Peyer's patch (tissue), 4 donors: ENCODE results near the gene AFF2. TPM values are rescaled to one million over a fixed set of nuclear protein-coding genes. Genes with fewer than 3 reads are reported as not detected.
"Not testable (repeated sequence)": the region's sequence is repeated elsewhere in the genome, so short reads cannot be mapped to it uniquely, and the experiment has no call there.

ENCODE experiments used
- DNase-seq, 3 donors: peaks; one replicate each; pipeline ENCODE4 v3.0.0-alpha.2; 2017 to 2019
- H3K27ac ChIP-seq, 4 donors: fragments of 200-600 bp; sonication (generic); one replicate each; pipeline ENCODE4 v1.5.1; 2016 to 2019
- H3K27me3 ChIP-seq, 2 donors: fragments of 200-600 bp; sonication (generic); one replicate each; pipeline ENCODE4 v1.5.1; 2019
- H3K36me3 ChIP-seq, 3 donors: fragments of 200-600 bp; sonication (generic); one replicate each; pipeline ENCODE4 v1.5.1; 2016 to 2019
- H3K4me1 ChIP-seq, 4 donors: fragments of 200-600 bp; sonication (generic); one replicate each; pipeline ENCODE4 v1.5.1; 2016 to 2019
- H3K4me3 ChIP-seq, 4 donors: fragments of 200-600 bp; sonication (generic); 1 replicate in 3 of 4; 2 replicates in 1 of 4; pipeline ENCODE4 v1.5.1; 2016 to 2019; ENCODE audit warnings: mild to moderate bottlenecking in 1 of 4
- H3K9me3 ChIP-seq, 4 donors: fragments of 200-600 bp; sonication (generic); one replicate each; pipeline ENCODE4 v1.5.1; 2016 to 2019; ENCODE audit warnings: mild to moderate bottlenecking in 1 of 4
- POLR2A ChIP-seq, 2 donors: fragments of 450-650 bp; IDR thresholded peaks; one replicate each; pipeline ENCODE4 v1.5.1; 2017; ENCODE audit warnings: antibody characterized with exemption in 2 of 2, mild to moderate bottlenecking in 2 of 2, moderate library complexity in 2 of 2
- total RNA-seq, 4 donors: library from RNA; depleted of rRNA; stranded (reverse); fragments of >200 nt; gene quantifications; one replicate each; pipeline ENCODE4 v1.1.0, GENCODE V29; 2016
- TF ChIP-seq, protein P1 (sequence below), 6 experiments: fragments of 450-650 bp in 4 of 6; fragments of 200-600 bp in 2 of 6; sonication (generic) in 1 of 6; IDR thresholded peaks; one replicate each; pipeline ENCODE4 v1.5.1; 2017 to 2019; ENCODE audit warnings: antibody characterized with exemption in 6 of 6, mild to moderate bottlenecking in 3 of 6, moderate library complexity in 1 of 6

Gene AFF2
- total RNA-seq, 4 donors from 2014 or later = 0.18 to 2.5 (median 1.9) TPM; not detected in 1

DNA sequence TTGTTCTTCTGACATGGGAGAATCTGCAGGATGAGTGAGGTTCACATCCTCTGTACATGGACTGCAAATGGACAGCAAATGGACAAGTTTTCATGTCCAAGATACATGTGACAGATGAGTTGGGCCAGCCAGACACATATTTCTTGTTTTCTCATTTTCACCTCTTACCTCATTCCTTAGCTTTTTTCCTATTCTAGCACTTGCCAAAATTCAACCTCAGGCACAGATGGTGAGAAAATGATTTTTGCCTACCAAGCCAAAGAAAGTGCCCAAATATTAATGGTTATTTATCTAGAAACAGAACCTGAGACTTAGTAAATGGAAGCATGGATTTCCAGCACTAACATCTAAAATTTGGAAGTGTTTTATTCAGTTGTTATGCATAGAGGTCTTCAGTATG, 402.2 kb downstream of the AFF2 start:
- H3K27ac ChIP-seq = no peak overlapping the region
- H3K4me1 ChIP-seq = no peaks in the 10 kb centered on the region
- no peaks in the 10 kb centered on the region for H3K9me3 ChIP-seq
- H3K27me3 ChIP-seq = no peaks in the 10 kb centered on the region
- no peaks in the 10 kb centered on the region for H3K36me3 ChIP-seq
- DNase-seq = no peak
- TF ChIP-seq POLR2A (IDR thresholded peaks at IDR 0.05) = no peak
- TF ChIP-seq, protein P1, sequence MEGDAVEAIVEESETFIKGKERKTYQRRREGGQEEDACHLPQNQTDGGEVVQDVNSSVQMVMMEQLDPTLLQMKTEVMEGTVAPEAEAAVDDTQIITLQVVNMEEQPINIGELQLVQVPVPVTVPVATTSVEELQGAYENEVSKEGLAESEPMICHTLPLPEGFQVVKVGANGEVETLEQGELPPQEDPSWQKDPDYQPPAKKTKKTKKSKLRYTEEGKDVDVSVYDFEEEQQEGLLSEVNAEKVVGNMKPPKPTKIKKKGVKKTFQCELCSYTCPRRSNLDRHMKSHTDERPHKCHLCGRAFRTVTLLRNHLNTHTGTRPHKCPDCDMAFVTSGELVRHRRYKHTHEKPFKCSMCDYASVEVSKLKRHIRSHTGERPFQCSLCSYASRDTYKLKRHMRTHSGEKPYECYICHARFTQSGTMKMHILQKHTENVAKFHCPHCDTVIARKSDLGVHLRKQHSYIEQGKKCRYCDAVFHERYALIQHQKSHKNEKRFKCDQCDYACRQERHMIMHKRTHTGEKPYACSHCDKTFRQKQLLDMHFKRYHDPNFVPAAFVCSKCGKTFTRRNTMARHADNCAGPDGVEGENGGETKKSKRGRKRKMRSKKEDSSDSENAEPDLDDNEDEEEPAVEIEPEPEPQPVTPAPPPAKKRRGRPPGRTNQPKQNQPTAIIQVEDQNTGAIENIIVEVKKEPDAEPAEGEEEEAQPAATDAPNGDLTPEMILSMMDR (IDR thresholded peaks at IDR 0.05) = no peak
- no peak overlapping the region for H3K4me3 ChIP-seq

- TF ChIP-seq, protein P1 (IDR thresholded peaks at IDR 0.05) = no peak
- TF ChIP-seq POLR2A (IDR thresholded peaks at IDR 0.05) = no peak
- Histone ChIP-seq H3K36me3 (no peaks in the 10 kb centered on the region), H3K4me1 (no peaks in the 10 kb centered on the region), H3K27me3 (no peaks in the 10 kb centered on the region), H3K9me3 (no peaks in the 10 kb centered on the region), H3K4me3 (no peak overlapping the region), H3K27ac (no peak overlapping the region)
- no peak for DNase-seq
These were observed 402.8 kb downstream of the AFF2 start for GRCh38 chrX:148903176-148903575.

GRCh38 chrX:148904421-148905111, 404.1 kb downstream of the AFF2 start:
- Histone ChIP-seq H3K27ac (no peak overlapping the region), H3K4me3 (no peak overlapping the region), H3K36me3 (no peaks in the 10 kb centered on the region), H3K9me3 (no peaks in the 10 kb centered on the region), H3K4me1 (no peaks in the 10 kb centered on the region), H3K27me3 (no peaks in the 10 kb centered on the region)
- TF ChIP-seq POLR2A (IDR thresholded peaks at IDR 0.05) = no peak
- TF ChIP-seq, protein P1 (IDR thresholded peaks at IDR 0.05) = no peak
- no peak for DNase-seq

GRCh38 chrX:148905400-148905799, 405.0 kb downstream of the AFF2 start:
- DNase-seq = no peak
- Histone ChIP-seq H3K9me3 (no peaks in the 10 kb centered on the region), H3K4me3 (no peak overlapping the region), H3K4me1 (no peaks in the 10 kb centered on the region), H3K27me3 (no peaks in the 10 kb centered on the region), H3K36me3 (no peaks in the 10 kb centered on the region), H3K27ac (no peak overlapping the region)
- TF ChIP-seq, protein P1 (IDR thresholded peaks at IDR 0.05) = no peak
- no peak for TF ChIP-seq POLR2A (IDR thresholded peaks at IDR 0.05)

DNA sequence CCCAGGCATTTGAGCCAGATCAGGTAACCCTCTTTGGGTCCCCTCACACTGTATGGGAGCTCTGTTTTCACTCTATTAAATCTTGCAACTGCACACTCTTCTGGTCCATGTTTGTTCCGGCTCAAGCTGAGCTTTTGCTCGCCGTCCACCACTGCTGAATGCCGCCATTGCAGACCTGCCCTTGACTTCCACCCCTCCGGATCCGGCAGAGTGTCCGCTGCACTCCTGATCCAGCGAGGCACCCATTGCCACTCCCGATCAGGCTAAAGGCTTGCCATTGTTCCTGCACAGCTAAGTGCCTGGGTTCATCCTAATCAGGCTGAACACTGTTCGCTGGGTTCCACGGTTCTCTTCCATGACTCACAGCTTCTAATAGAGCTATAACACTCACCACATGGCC, 406.2 kb downstream of the AFF2 start:
- H3K4me1 ChIP-seq, H3K27ac ChIP-seq, H3K27me3 ChIP-seq, H3K9me3 ChIP-seq, H3K36me3 ChIP-seq, DNase-seq, H3K4me3 ChIP-seq: not testable (repeated sequence)

DNA sequence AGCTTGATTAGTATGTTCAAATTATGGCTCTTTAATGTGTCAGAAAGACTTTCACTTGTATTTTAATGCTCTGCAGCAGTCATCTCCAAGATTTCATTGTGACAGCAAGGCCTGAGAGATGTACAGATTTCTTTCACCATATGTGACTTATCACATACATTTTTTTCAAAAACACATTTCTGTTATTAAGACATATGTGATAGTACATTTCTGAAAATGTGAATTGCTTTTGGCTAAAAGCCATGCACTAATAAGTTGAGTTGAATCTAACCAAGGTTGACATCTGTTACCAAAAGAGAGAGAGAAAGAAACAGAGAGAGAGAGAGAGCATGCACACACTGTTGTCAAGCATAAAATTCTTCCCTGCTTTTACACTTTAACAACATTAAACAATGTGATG, 409.3 kb downstream of the AFF2 start:
- Histone ChIP-seq H3K36me3 (no peaks in the 10 kb centered on the region), H3K9me3 (no peaks in the 10 kb centered on the region), H3K27ac (no peak overlapping the region), H3K4me3 (no peak overlapping the region), H3K27me3 (no peaks in the 10 kb centered on the region), H3K4me1 (no peaks in the 10 kb centered on the region)
- DNase-seq = no peak
- TF ChIP-seq, protein P1 (IDR thresholded peaks at IDR 0.05) = no peak
- TF ChIP-seq POLR2A (IDR thresholded peaks at IDR 0.05) = no peak
